GM18505 (cell line): ENCODE measurements around the gene GAB2.
"Not testable (repeated sequence)": the region's sequence is repeated elsewhere in the genome, so short reads cannot be mapped to it uniquely, and the experiment has no call there.

Experiments used
- ATAC-seq: cut with Tn5 transposase; IDR thresholded peaks from one replicate; pipeline ENCODE4 v1.9.1; 2021; ENCODE audit not compliant: unreplicated experiment
- POLR2A ChIP-seq: IDR thresholded peaks from 4 replicates; pipeline ENCODE4 v1.6.1; 2011; ENCODE audit warnings: borderline replicate concordance; ENCODE audit not compliant: insufficient read depth, insufficient read length; ENCODE audit errors: extremely low read depth

GAB2 gene

DNA sequence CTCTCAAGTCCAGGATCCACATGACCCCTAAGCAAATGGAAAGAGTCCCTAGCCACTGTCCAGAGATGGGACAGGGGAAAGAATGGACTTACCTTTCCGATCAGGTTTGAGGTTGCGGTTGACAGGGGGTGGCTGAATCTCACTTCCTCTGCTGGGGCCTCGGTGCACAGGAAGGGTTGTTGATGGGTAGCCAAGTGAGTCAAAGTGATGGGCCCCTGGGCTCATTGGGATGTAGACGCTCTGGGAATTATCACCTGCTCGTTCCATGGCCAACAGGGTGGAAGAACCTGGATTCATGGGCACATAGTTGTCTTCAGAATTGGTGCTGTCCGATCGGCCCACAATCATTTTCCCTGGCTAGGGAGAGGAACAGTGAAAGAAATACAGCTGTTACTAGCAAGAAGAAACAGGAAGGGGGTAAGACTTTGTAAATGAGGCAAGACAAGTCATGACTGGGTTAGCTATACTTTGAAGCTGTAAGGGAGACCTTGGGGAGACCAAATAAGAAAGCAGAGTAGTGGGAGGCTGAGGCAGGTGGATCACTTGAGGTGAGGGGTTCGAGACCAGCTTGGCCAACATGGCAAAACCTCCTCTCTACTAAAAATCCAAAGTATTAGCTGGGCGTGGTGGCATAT, 194.2 kb downstream of the GAB2 start:
- TF ChIP-seq POLR2A, result peak; percentile 27
- peak; percentile 63 for ATAC-seq

DNA sequence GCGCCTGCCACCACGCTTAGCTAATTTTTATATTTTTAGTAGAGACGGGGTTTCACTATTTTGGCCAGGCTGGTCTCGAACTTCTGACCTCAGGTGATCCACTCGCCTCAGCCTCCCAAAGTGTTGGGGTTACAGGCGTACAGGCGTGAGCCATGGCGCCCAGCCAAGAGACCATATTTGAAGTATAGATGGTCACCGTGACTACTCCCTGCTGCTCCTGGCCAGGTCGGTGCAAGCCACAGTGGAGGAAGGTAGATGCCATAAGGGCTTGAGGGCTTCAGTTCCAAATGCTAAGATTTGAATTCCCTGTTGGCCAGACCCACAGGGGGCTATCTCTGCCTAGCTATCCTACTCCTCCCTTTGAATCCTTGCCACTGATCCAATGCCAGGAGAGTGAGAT, 194.9 kb downstream of the GAB2 start:
- not testable (repeated sequence) for ATAC-seq

DNA sequence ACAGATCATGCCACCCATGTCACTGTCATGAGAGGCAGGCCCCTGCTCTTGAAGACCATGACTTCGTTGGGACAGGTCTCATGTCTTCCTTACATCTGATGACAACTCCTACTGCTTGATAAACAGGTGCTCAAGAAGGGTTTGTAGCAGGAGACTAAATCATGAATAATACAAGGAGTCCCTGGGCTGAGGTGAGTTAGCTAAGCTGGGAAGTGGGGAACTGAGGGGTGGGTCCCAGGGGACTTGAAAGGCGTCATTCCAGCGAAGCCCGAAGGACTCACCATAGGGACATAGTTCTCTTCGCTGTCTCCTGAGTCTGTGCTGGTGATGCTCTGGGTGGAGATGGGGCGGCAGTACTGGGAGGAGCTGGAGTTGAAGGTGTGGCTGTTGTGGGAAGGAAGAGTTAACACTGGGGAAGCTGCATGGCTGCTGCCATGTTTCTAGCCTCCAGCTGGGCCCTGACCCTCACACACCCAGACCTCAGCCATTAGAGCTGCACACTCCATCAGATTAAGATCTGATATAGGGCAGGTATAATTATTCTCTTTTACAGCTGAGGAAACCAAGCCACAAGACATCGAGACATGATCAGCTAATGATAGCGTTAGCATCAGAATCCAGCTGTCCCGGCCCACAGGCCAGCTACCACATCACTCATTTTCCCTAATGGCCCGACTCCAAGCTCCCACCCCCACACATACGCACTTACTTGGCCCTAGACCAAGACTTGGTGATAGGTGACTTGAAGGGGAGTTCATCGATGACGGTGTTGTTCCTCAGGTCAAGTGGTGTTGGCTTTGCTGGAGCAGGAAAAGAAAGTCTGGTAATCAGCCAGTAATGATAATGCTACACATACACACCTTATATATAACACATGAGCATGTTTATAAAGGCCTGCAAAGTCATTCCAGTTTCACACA, 196.0 kb downstream of the GAB2 start:
- no peak for TF ChIP-seq POLR2A
- ATAC-seq, result no peak

DNA sequence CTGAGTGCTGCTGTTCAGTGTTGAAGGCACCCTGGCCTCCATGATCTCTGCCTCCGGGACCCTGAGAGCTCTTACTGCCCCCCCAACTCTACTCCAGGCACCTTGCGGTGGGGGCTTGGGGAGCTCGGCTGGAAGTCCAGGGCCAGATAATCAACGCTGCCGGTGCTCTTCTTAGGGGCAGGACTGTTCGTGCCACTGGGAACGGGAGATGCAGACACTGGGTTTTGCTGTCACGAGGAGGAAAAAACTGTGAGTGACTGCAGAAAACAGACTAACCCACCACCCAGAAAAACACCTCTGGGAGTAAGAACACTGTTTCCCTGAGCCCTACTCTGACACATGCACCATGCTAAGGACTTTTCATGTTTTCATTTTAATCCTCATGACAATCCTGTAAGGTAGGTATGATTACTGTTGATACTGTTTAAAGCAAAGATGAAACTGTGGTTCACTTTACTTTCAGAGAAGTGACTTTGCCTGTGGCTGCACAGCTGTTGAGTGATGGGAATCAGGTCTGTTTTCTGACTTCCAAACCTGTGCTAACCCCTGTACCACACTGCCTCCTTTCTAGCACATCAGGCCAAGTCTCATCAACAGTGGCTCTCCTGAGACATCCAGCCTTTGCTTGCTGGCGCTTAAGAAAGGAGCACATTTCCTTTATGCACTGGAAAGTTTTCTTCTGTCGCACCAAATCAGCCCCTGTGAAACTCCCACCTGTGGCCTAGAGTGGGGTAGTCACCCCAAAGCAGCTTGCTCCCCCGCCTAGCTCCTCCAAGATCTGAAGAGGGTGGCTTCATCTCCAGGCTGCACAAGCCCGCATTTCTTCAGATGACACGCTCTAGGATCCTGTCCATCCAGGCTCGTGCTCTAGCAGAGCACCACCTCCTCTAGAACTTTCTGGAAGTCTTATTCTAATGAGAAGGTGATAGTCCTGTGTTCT, 197.1 kb downstream of the GAB2 start:
- TF ChIP-seq POLR2A, result no peak
- no peak for ATAC-seq

DNA sequence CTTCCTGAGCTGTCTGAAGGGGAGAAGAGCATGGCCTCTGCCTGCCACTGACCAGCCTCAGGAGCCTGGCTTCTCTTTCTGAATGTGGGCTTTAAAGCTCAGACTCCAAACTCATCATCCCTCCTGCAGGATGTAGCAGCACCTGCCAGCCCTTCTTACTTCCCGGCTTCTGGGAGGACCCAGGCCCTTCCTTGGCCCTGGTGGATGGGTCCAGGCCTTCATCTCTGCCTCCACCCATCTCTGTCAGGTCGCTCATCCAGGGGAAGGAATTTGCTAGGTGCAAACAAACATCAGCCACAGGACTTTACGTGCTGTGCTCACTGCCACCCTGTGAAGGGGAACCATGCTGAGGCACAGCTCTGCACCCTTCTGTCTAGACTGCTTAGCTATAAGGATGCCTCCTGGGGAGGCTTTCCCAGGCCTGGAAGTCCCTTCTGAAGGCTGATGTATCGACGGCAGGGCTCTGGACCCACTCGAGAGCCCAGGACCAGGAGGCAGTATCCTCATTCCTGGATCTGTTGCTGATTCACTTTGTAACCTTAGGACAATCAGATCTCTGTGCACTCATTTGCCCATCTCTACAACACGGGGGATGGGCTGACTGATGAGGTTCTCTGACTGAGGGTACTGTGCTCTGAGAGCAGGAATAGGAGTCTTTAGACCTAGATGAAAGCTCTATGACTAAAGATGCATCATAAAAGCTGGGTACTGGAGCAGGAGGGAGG, 198.0 kb downstream of the GAB2 start:
- ATAC-seq, result no peak
- no peak for TF ChIP-seq POLR2A

DNA sequence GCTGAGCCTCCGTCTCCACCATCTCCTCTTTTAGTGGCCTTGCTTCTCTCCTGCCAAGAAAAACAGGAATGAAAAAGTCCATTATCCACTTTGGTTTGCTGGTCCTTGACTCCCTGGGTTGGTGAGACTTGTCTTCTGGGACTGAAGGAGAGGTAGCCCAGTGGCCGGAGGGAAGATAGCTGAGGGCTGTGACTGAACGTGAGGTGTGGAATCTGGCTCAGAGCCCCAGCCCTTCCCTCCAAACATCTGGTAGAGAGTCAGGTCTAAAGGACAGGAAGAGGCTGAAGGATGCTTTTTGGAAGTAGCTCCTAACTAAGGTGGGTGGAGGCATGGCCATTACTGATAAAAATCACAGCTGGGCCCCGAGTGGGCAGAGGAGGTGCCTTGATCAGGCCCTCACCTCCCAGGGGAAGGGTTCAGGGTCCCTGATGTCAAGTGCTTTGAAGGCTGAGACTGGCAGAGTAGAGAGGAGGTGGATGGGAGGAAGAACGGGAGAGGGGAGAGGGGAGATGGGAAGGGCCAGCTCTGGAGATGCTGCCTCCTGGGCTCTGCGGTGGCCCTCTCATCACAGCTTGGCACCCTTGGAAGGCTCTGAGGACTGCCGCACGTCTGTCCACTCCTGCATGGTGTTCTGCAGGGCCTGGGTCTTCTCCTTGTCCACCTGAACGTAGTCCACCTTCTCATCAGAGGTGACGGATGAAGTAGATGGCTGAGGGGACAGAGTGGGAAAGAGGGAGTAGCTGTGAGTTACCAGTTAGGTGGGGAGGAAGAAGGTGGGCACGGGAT, 198.7 kb downstream of the GAB2 start:
- no peak for TF ChIP-seq POLR2A
- ATAC-seq, result no peak

DNA sequence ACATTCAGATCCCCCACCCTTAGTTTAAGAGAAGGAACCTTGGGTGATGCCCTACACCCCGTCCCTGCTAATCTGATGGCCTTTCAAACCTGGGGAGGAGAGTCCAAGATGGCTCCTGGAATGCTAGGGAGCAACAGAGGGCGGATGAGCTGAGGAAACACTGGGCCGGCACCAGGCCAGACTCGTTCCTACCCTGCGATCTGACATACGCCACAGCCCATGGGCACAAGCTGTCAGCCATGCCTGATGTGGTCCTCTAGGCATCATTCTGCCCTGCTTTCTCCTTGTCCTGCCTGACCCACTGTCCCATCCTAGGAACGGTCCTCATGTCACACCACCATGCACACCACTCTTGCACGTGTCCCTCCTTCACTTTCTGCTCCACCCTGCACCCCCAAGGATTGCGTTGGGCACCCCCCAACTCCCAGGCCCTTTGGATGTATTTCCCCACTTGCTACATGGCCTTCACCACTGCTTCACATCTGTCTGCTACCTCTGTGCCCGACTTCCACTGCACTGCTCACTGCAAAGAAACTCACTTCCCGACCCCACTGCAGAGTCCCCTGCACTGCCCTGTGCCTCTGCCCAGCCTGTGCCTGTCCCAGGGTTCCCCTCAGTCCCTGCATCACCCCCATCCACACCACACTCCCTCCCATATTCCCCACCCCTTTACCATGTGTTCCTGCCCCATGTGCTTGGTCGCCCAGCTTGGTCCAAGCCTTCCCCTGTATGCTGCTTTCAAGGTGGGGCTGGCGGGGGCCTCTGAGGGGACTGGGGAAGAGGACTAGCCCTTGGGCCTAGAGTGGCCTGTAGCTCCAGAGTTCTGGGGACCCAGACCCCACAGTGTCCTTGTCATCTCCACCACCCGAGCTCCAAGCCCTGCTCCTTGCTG, 199.7 kb downstream of the GAB2 start:
- TF ChIP-seq POLR2A, result no peak
- ATAC-seq, result no peak

DNA sequence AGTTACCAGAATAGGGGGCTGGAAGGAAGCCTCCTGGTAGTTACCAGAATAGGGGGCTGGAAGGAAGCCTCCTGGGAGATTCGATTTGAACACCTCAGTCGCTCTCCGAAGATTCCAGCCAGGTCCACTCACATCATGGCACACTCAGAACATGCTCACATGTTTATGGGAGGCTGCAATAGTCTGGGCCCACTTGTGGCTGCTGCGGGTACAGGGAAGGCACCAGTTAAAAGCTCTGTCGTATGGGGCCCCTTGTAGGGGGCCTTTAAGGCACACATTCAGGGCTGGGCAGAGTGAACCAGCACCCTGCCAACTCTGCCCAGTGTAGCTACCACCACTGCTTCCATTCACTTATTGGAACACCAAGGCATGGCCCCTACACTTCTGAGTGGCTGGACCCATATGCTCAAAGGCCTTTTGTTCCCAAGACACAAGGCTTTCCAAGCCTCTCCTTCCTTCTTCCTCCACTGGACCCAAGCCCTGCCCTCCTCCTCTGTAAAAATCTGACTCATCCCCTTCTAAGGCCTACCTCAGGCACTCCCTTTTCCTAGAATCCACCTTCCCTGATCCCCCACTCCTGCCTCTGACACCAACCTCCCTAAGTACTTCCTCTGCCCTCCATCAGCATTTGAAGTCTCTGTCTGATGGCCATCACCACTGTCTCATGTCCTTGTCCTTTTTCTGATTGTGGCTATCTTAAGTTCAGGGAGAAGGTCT, 200.9 kb downstream of the GAB2 start:
- TF ChIP-seq POLR2A, result no peak
- no peak for ATAC-seq

DNA sequence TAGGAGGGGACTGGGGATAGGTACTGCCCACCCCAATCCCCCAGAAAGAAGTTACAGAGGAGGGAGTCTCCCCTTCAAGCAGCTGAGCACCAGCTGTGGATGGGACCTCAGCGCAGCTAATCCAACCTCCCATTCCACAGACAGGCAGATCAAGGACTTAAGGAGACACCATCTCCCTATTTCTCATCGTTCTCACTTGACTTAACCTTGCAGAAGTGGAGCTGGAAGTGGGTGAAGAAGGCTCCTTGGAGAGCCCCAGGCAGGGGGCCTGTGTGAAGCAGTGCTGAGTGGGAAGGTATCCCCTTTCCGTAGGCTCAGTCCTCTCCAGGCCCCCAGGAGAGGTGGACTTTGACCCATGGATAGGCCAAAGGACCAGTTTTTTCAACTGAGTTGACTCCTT, 201.6 kb downstream of the GAB2 start:
- ATAC-seq, result no peak

DNA sequence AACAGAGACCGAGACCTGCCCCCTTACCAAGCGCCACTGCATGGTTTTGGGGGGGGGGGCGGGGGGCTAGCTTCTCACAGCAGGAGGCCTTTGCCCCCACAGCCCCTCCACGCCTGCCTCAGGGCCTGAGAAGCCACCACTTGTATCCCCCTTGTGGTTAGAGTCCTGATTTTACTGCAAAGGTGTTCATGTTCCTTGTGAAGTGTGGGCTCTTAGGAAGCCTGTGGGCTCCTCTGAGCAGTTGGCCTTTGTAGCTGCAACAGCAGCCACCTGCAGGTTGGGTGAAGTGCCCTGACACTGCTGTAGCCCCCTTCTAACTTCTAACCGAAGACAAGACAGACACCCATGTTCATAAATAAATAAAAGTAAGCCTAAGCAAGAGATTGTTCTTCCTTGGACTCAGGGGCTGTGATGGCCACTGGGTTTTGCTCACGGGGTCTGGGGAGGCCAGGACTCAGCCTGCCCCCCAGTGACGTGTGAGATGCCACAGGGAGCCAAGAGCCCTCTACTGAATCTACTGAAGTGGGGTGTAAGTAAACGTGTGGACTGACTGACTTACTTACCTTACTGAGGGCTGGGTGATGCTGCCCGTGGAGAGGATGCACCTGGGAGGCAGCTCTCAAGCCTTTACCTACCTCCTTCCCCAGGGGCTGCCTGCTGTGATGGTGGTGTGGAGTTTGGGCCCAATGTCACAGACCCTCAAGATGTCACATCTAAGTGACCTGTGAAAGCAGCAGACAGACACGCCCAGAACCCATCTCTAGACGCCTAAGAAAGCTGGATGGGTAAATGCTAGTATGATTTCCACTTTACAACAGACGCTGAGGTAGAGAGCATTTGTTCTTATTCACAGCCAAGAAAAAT, 203.1 kb downstream of the GAB2 start:
- no peak for ATAC-seq
- TF ChIP-seq POLR2A, result no peak

More for the DNA sequence above, 201.6 kb downstream of the GAB2 start:
- TF ChIP-seq POLR2A, result no peak
